ENCODE measurements around the gene VPS26B.
"Not testable (repeated sequence)": the region's sequence is repeated elsewhere in the genome, so short reads cannot be mapped to it uniquely, and the experiment has no call there.

The VPS26B gene

GRCh38 chr11:134283461-134284230 is 59.2 kb downstream of the VPS26B start:
- no peak for DNase-seq

GRCh38 chr11:134284349-134284748 is 59.9 kb downstream of the VPS26B start:
- DNase-seq: not testable (repeated sequence)

GRCh38 chr11:134287561-134287960 is 63.1 kb downstream of the VPS26B start:
- no peak for DNase-seq

GRCh38 chr11:134288486-134288885 is 64.0 kb downstream of the VPS26B start:
- DNase-seq: no peak

GRCh38 chr11:134289167-134289566 is 64.7 kb downstream of the VPS26B start:
- DNase-seq: no peak

GRCh38 chr11:134289789-134290188 is 65.3 kb downstream of the VPS26B start:
- DNase-seq: no peak

- DNase-seq: no peak
These were observed 66.2 kb downstream of the VPS26B start for GRCh38 chr11:134290646-134291045.

- DNase-seq: no peak
These were observed 66.7 kb downstream of the VPS26B start for GRCh38 chr11:134291196-134291595.

GRCh38 chr11:134292661-134293060 is 68.2 kb downstream of the VPS26B start:
- DNase-seq: no peak

- no peak for DNase-seq
These were observed 68.9 kb downstream of the VPS26B start for GRCh38 chr11:134293119-134294113.

- DNase-seq: no peak
These were observed 70.2 kb downstream of the VPS26B start for GRCh38 chr11:134294664-134295063.

All from inflammatory macrophage (primary cell).